Measurements from ENCODE around the gene PARD6G. TPM values are rescaled to one million over a fixed set of nuclear protein-coding genes. Genes with fewer than 3 reads are reported as not detected.

Gene PARD6G
- total and polyA plus RNA-seq, 2 experiments from 2014 or later = 6.9 to 18.5 TPM

GRCh38 chr18:80231151-80231550 is 16.2 kb downstream of the PARD6G start:
- H3K9me3 Mint-ChIP-seq = no peaks in the 10 kb centered on the region; the same call in 2 of the 3 replicates
- TF ChIP-seq REST (IDR thresholded peaks at IDR 0.05; ENCODE audit: unreplicated experiment) (no peak), POLR2AphosphoS5 (IDR thresholded peaks at IDR 0.05; ENCODE audit: low read depth) (no peak), ZNF331 (CRISPR knock-in tag; IDR thresholded peaks at IDR 0.05; ENCODE audit: low read depth) (no peak), NANOG (IDR thresholded peaks at IDR 0.05; ENCODE audit: borderline replicate concordance) (no peak), CREB1 (CRISPR knock-in tag; IDR thresholded peaks at IDR 0.05; ENCODE audit: low read depth) (no peak), STAT1 (IDR thresholded peaks at IDR 0.05; ENCODE audit: unreplicated experiment) (no peak), EZH2 (IDR thresholded peaks at IDR 0.05; ENCODE audit: low read depth, unreplicated experiment) (no peak), ETS1 (IDR thresholded peaks at IDR 0.05) (no peak), CTCF (conservative IDR thresholded peaks at IDR 0.05; ENCODE audit: low read depth in 2 of 2) (no peak)
- H3K27ac ChIP-seq (ENCODE audit: low read depth) = no peak overlapping the region
- ATAC-seq (no peak), DNase-seq (ENCODE audit: low spot score) (no peak)
- no peaks in the 10 kb centered on the region; the same call in 1 of the 2 replicates for H3K4me1 ChIP-seq (ENCODE audit: insufficient read depth)
- H3K36me3 Mint-ChIP-seq (ENCODE audit: low read depth) = no peaks in the 10 kb centered on the region
- no peaks in the 10 kb centered on the region for H3K36me3 ChIP-seq (ENCODE audit: insufficient read depth)
- H3K4me2 ChIP-seq = no peak overlapping the region
- H3K4me3 ChIP-seq = no peak overlapping the region
- H3K4me1 Mint-ChIP-seq = peaks cover 8% of the 10 kb centered on the region
- no peak overlapping the region for H3K27ac Mint-ChIP-seq
- H3K4me3 Mint-ChIP-seq = no peak overlapping the region
- H3K9me2 ChIP-seq (ENCODE audit: insufficient read depth) = no peaks in the 10 kb centered on the region
- H2AFZ ChIP-seq = no peak overlapping the region
- H3K27me3 ChIP-seq (ENCODE audit: insufficient read depth) = no peaks in the 10 kb centered on the region
- H3F3A ChIP-seq (replicated peaks; ENCODE audit: low read depth) = no peaks in the 10 kb centered on the region
- H4K20me1 ChIP-seq (replicated peaks; ENCODE audit: insufficient read depth) = 0 out of 2 replicates have a peak, but pooled peaks cover 4% of the 10 kb centered on the region
- H3K79me2 ChIP-seq (replicated peaks; ENCODE audit: insufficient read depth) = peaks cover 3% of the 10 kb centered on the region; the same call in 1 of the 2 replicates
- peaks cover 8% of the 10 kb centered on the region for H3K27me3 Mint-ChIP-seq (ENCODE audit: insufficient read depth, low read depth, poor library complexity)
